GM18505 (cell line): ENCODE data around the gene DPF1.
"Not testable (repeated sequence)": the region's sequence is repeated elsewhere in the genome, so short reads cannot be mapped to it uniquely, and the experiment has no call there.

Experiments used
- ATAC-seq: cut with Tn5 transposase; IDR thresholded peaks from one replicate; pipeline ENCODE4 v1.9.1; 2021; ENCODE audit not compliant: unreplicated experiment
- POLR2A ChIP-seq: IDR thresholded peaks from 4 replicates; pipeline ENCODE4 v1.6.1; 2011; ENCODE audit warnings: borderline replicate concordance; ENCODE audit not compliant: insufficient read depth, insufficient read length; ENCODE audit errors: extremely low read depth

The DPF1 gene

GRCh38 chr19:38224014-38224862 is at the start of gene DPF1:
Gene DPF1 (minus strand): TSS chr19:38224222. CDS start chr19:38224142, 80 bp downstream.
- peak; percentile 43 for TF ChIP-seq POLR2A
- peak; percentile 62 for ATAC-seq

DNA sequence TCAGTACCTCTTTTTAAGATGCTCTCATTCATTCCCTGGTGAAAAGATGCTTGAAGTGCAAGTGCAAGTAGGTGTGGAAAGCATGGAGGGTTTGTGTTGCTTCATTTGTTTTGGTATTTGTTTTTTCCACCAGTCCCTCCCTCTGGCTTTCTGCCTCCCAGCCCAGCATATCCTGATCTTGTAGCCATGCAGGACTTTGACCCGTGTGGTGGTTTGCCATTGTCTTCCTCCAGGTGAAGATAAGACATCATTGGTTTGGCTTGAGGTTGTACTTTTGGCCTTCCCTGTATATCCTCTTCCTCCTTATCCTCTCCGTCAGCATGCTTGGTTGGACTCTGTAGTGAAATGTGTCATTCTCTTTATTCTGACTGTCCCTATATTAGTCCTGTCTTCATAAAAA is 49.5 kb upstream of the DPF1 start:
- no peak for TF ChIP-seq POLR2A
- no peak for ATAC-seq

DNA sequence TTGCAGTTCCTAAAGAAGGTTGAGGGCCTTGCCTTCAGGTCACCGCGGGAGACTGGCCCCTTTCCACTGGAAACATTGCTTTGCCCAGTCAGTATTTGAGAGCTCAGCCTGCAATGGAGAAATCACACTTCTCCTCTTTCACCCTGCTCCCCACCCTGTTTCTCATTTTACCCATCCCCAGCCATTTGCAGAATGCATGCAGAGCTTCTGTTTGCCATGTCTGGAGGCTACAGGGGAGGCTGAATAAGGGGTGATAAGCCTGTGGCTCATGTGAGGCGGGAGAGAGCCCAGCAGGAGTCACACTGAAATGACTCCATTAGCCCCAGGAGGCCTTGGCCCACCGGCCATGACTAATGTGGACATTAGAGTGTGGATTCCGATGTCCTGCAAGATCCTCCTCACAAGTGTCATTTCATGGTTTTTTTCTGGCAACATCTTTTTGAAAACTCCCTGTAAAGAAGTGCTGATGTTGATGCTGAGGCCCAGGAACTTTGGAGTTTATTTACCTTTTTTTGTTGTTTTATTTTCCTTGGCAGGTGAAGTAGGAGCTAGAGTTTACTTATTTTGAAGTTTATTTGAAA is 46.7 kb upstream of the DPF1 start:
- TF ChIP-seq POLR2A = no peak
- ATAC-seq = no peak

DNA sequence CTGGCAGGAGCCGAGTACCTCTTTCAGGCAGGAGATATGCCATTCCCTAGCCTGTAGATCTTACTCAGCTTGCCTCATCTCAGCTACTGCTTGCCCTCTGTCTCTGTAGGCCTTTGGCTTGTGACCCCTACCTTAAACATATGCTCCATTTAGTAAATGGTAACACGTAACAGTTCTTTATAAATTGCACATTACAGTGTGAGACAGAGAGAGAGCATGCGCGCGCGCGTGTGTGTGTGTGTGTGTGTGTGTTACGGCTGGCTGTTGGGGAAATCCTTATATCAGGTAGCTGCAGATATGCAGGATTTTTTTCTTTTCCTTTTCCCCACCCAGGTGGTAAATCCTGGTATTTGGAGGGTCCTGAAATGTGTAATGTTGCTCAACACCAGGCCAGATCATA is 44.5 kb upstream of the DPF1 start:
- TF ChIP-seq POLR2A = no peak

DNA sequence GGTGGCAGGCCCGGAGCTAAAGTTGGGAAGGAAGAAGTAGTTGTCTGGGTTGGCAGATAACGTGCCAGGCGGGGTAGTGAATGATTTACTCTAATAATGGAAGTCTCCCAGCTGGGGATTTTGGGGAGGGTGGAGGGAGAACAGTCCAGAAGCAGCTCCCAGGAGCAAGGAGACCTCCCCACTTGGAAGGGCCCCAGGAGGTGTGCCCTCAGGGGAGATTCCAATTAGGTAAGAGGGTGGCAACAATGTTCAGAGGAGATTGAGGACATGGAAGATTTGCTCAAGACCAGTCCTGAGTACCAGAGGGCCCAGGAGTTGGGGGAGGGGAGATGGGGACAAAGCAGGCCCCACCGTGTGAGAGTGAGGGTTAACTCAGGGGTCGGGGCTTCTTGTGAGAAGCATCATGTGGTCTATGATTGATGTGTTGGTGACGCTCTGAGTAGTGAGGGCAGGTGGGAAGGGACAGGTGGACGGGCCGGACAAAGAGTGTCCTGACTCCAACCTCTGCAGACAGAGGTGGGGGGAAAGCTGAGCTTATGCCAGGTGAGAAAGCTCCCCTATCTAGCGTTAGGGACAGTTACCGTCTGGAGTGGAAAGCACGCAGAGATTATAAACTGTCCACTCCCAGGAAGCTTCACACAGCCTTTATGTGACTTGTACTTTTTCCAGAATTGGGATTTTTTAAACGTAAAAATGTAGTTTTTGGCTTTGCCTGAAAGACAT is 43.9 kb upstream of the DPF1 start:
- ATAC-seq = no peak
- TF ChIP-seq POLR2A = no peak

More for the DNA sequence above, 44.5 kb upstream of the DPF1 start:
- ATAC-seq = no peak

GRCh38 chr19:38266981-38267597 is 43.1 kb upstream of the DPF1 start:
- no peak for TF ChIP-seq POLR2A
- no peak for ATAC-seq

GRCh38 chr19:38265921-38266429 is 42.0 kb upstream of the DPF1 start:
- TF ChIP-seq POLR2A = no peak
- ATAC-seq = no peak

DNA sequence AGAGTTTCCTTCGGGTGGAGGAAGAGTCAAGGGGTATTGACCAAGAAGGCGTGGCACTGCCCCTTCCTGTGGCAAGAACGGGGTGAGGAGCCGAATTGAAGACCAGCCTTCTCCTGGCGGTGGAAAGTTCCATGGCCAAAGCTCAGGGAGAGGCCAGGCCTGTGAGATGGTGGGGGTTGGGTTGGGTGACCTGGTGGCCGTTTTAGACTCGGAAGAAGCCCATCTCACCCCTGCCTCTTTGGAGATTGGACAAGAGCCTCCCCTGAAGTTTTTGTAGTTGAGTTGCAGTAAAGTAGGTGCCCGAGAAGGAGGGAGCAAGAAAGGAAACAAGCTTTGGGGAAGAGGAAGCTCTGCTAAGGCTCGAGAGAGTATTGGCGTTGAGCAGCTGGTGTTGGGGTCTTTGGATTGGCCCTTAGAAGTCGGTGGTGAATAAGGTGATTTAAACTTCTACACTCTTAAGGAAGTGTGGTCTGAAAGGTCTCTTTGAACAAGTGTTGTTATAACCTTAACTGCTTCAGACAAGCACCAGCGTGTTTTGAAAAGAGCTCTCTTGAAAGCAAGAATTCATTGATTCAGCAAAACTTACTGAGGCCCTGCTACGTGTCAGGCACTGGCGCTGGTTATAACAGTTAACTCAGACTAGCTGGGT is 41.3 kb upstream of the DPF1 start:
- TF ChIP-seq POLR2A = no peak
- ATAC-seq = no peak

DNA sequence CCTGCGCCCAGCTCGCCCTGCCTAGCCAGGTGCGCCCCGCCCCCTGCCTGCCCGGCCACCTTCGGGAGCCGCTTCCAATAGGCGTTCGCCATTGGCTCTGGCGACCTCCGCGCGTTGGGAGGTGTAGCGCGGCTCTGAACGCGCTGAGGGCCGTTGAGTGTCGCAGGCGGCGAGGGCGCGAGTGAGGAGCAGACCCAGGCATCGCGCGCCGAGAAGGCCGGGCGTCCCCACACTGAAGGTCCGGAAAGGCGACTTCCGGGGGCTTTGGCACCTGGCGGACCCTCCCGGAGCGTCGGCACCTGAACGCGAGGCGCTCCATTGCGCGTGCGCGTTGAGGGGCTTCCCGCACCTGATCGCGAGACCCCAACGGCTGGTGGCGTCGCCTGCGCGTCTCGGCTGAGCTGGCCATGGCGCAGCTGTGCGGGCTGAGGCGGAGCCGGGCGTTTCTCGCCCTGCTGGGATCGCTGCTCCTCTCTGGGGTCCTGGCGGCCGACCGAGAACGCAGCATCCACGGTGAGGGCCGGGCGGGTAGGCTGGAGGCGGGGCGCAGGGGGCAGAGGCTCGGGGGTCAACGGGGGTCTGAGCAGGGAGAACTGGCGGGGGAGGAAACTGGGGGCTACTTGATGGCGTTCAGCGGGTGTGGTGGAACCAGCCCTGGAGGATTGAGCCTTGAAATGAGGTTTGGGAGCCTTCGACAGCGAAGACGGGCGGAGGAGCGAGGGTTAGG is 40.6 kb upstream of the DPF1 start, which contains the start of gene SPINT2:
TSS of gene SPINT2 (plus strand) at position 88 of the 727 bp plus-strand sequence. CDS start at position 408, 320 bp downstream.
- peak; percentile 42 for ATAC-seq
- peak; percentile 57 for TF ChIP-seq POLR2A

GRCh38 chr19:38263689-38264485 is 39.9 kb upstream of the DPF1 start:
- no peak for TF ChIP-seq POLR2A
- ATAC-seq = peak; percentile 81

DNA sequence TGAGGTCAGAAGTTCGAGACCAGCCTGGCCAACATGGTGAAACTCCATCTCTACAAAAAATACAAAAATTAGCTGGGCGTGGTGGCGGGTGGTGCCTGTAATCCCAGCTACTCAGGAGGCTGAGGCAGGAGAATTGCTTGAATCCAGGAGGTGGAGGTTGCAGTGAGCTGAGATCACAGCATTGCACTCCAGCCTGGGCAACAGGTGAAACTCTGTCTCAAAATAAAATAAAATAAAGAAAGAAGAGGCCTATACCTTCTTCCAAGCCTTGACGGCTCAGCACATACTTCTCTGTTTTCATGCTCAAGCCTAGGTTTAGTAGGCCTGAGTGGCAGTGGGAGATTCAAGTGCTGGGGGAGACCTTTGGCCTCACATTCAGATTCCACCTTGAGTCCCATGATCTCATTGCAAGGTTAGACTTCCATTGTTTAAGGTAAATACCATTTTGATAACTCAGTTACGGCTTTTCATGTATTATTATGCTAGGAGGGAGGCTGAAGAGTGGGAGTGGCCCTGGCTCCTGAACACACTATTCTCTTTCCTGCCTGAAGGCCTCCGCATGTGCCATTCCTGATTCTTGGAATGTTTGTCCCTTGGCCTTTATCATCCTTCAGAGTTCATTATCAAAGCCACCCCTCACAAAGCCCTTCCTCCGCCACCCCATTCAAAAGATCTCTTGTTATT is 38.7 kb upstream of the DPF1 start:
- TF ChIP-seq POLR2A = no peak
- no peak for ATAC-seq

GRCh38 chr19:38261942-38262341 is 37.9 kb upstream of the DPF1 start:
- ATAC-seq = not testable (repeated sequence)
